HTR-8/SVneo (cell line): ENCODE measurements around the gene EPN3.
A peak's percentile ranks its signal among the peaks of the same experiment; 100 is the strongest.

ENCODE experiments used
- DNase-seq: peaks from one replicate; pipeline ENCODE4 v3.0.0; 2011; ENCODE audit warnings: low spot score, mixed read lengths; ENCODE audit not compliant: insufficient read length
- FAIRE-seq: peaks from 2 replicates; lab custom pipeline; 2011; peaks lifted over from hg19 to GRCh38; lab: Jason Lieb, UNC

The EPN3 gene

GRCh38 chr17:50533185-50533584, 650 bp downstream of the EPN3 start:
- DNase-seq (no peak), FAIRE-seq (no peak)

GRCh38 chr17:50533720-50534148, 1.2 kb downstream of the EPN3 start:
- no peak for FAIRE-seq
- no peak for DNase-seq

- FAIRE-seq (no peak), DNase-seq (no peak)
Measured at GRCh38 chr17:50534222-50534978, 1.9 kb downstream of the EPN3 start.

GRCh38 chr17:50534979-50535326, 2.4 kb downstream of the EPN3 start:
- DNase-seq (no peak), FAIRE-seq (peak; percentile 38)

- FAIRE-seq, result peak; percentile 67
- DNase-seq, result no peak
Measured at GRCh38 chr17:50535407-50535806, 2.9 kb downstream of the EPN3 start.

- FAIRE-seq, result peak; percentile 75
- no peak for DNase-seq
Measured at GRCh38 chr17:50536683-50537646, 4.4 kb downstream of the EPN3 start.

GRCh38 chr17:50537721-50538548, 5.4 kb downstream of the EPN3 start:
- FAIRE-seq (no peak), DNase-seq (no peak)

- FAIRE-seq (peak; percentile 77), DNase-seq (no peak)
Measured at GRCh38 chr17:50538549-50539410, 6.2 kb downstream of the EPN3 start.

GRCh38 chr17:50539762-50540559, 7.4 kb downstream of the EPN3 start:
- no peak for DNase-seq
- FAIRE-seq, result peak; percentile 95

GRCh38 chr17:50540560-50541401, 8.2 kb downstream of the EPN3 start:
- no peak for DNase-seq
- FAIRE-seq, result no peak

- no peak for DNase-seq
- FAIRE-seq, result no peak
Measured at GRCh38 chr17:50541402-50541715, 8.8 kb downstream of the EPN3 start.

- FAIRE-seq, result peak; percentile 95
- peak; percentile 97 for DNase-seq
Measured at GRCh38 chr17:50541716-50542688, 9.5 kb downstream of the EPN3 start.

GRCh38 chr17:50542795-50543774, 10.6 kb downstream of the EPN3 start:
- peak; percentile 65 for FAIRE-seq
- no peak for DNase-seq

- DNase-seq (no peak), FAIRE-seq (no peak)
Measured at GRCh38 chr17:50544516-50544915, 12.0 kb downstream of the EPN3 start.

- DNase-seq (no peak), FAIRE-seq (no peak)
Measured at GRCh38 chr17:50545311-50545710, 12.8 kb downstream of the EPN3 start.

GRCh38 chr17:50546701-50547034, 14.1 kb downstream of the EPN3 start:
- FAIRE-seq, result no peak
- DNase-seq, result no peak
